K562 (cell line): ENCODE measurements around the gene PDE11A. TPM values are rescaled to one million over a fixed set of nuclear protein-coding genes. Genes with fewer than 3 reads are reported as not detected.

ENCODE experiments used
- ATAC-seq: fragments of 200-7000 bp; cut with Tn5 transposase; 3 replicates; pipeline ENCODE4 v1.9.1; 2020; ENCODE audit warnings: moderate library complexity
- BruUV-seq: library from RNA; stranded (reverse); fragments of 400-500 nt; replicated peaks from 2 replicates; lab custom pipeline; 2021; lab: Mats Ljungman, UMichigan
- CTCF ChIA-PET: fragments of 300-600 bp; formaldehyde crosslinking; extraction: SDS; loops from one replicate; lab custom pipeline; 2021; ENCODE audit warnings: low intra/inter-chr PET ratio; lab: Yijun Ruan, JAX
- POLR2A ChIA-PET: fragments of 300-600, 350-650 bp; sonication (Branson Sonifier 250); formaldehyde crosslinking; extraction: SDS; loops from one replicate; lab custom pipeline; 2021; ENCODE audit warnings: antibody characterized with exemption, inconsistent platforms; lab: Yijun Ruan, JAX
- DNase-seq, 4 experiments: peaks; one replicate each; pipeline versions ENCODE4 v3.0.0 to v3.0.0-alpha.2; 2011 to 2018; ENCODE audit warnings: low spot score in 3 of 4, mixed read lengths in 3 of 4; ENCODE audit errors: extremely low read depth in 1 of 4
- FAIRE-seq: peaks from 2 replicates; lab custom pipeline; 2011; peaks lifted over from hg19 to GRCh38; lab: Jason Lieb, UNC
- H2AFZ ChIP-seq: 2 replicates; pipeline ENCODE4 v1.6.0; 2011; ENCODE audit warnings: low read depth, low read length, control low read depth, inconsistent platforms
- H3K27ac ChIP-seq: fragments of 200-600 bp; 3 replicates; pipeline ENCODE4 v1.8.0; 2011; ENCODE audit warnings: low read depth, mild to moderate bottlenecking, control low read depth, inconsistent platforms, low read length, moderate library complexity, mixed read lengths; ENCODE audit errors: extremely low read depth
- H3K27me3 ChIP-seq, 2 experiments: fragments of 300-600 bp in 1 of 2; 2 replicates in 1 of 2; 3 replicates in 1 of 2; pipeline versions ENCODE4 v1.6.0 to v1.8.0; 2011; ENCODE audit warnings: inconsistent platforms in 2 of 2, low read length in 2 of 2, mild to moderate bottlenecking in 1 of 2, mixed read lengths in 1 of 2, moderate library complexity in 1 of 2; ENCODE audit not compliant: control insufficient read depth in 2 of 2, insufficient read depth in 2 of 2
- H3K36me3 ChIP-seq: fragments of 300-600 bp; 3 replicates; pipeline ENCODE4 v1.8.0; 2011; ENCODE audit warnings: mild to moderate bottlenecking, low read length, inconsistent platforms; ENCODE audit not compliant: control insufficient read depth, insufficient read depth
- H3K4me1 ChIP-seq, 2 experiments: fragments of 200-600 bp in 1 of 2; replicated peaks in 1 of 2; 2 replicates in 1 of 2; 3 replicates in 1 of 2; pipeline versions ENCODE4 v1.5.1 to v1.8.0; 2011; ENCODE audit warnings: inconsistent platforms in 2 of 2, low read length in 2 of 2, mild to moderate bottlenecking in 1 of 2, mixed read lengths in 1 of 2, moderate library complexity in 1 of 2; ENCODE audit not compliant: control insufficient read depth in 2 of 2, insufficient read depth in 2 of 2
- H3K4me2 ChIP-seq: 2 replicates; pipeline ENCODE4 v1.6.1; 2011; ENCODE audit warnings: low read length, control low read depth, inconsistent platforms, mixed read lengths; ENCODE audit not compliant: insufficient read depth
- H3K4me3 ChIP-seq: fragments of 200-600 bp; sonication (generic), shearing (Covaris generic); 2 replicates; pipeline ENCODE4 v1.5.1; 2016; ENCODE audit warnings: control low read depth, inconsistent platforms
- H3K79me2 ChIP-seq: fragments of 200-600 bp; 3 replicates; pipeline ENCODE4 v1.8.0; 2011; ENCODE audit warnings: low read length, inconsistent platforms; ENCODE audit not compliant: control insufficient read depth, insufficient read depth
- H3K9ac ChIP-seq, 2 experiments: 2 replicates each; pipeline versions ENCODE4 v1.6.0 to v1.6.1; 2011; ENCODE audit warnings: low read depth in 2 of 2, low read length in 2 of 2, control low read depth in 1 of 2, inconsistent platforms in 1 of 2, mild to moderate bottlenecking in 1 of 2, mixed read lengths in 1 of 2; ENCODE audit not compliant: insufficient read depth in 1 of 2
- H3K9me1 ChIP-seq: one replicate; pipeline ENCODE4 v1.6.0; 2011; ENCODE audit warnings: inconsistent platforms, mild to moderate bottlenecking, low read length, moderate library complexity; ENCODE audit not compliant: control insufficient read depth, insufficient read depth
- H3K9me3 ChIP-seq: replicated peaks from 2 replicates; pipeline ENCODE4 v1.5.1; 2011; ENCODE audit warnings: low read depth, low read length, inconsistent platforms; ENCODE audit not compliant: control insufficient read depth, insufficient read depth
- H4K20me1 ChIP-seq: replicated peaks from 2 replicates; pipeline ENCODE4 v1.6.1; 2011; ENCODE audit warnings: low read length, inconsistent platforms, mixed read lengths; ENCODE audit not compliant: control insufficient read depth, insufficient read depth
- BRD9 ChIP-seq: fragments of 450-650 bp; IDR thresholded peaks from 2 replicates; pipeline ENCODE4 v1.6.1; 2018; ENCODE audit warnings: low read depth; ENCODE audit not compliant: partially characterized antibody
- CBFB ChIP-seq: sonication (generic); formaldehyde crosslinking; IDR thresholded peaks from 2 replicates; pipeline ENCODE4 v1.4.0; 2020; ENCODE audit warnings: mild to moderate bottlenecking, missing genetic modification reagents
- EHMT2 ChIP-seq: fragments of 450-650 bp; IDR thresholded peaks from 2 replicates; pipeline ENCODE4 v1.6.1; 2018; ENCODE audit warnings: antibody characterized with exemption
- ELF1 ChIP-seq: fragments of 200-800 bp; sonication (Bioruptor generic); IDR thresholded peaks from 2 replicates; pipeline ENCODE4 v1.6.1; 2016; ENCODE audit warnings: missing genetic modification characterization, missing compliant biosample characterization
- FIP1L1 ChIP-seq: fragments of 200-400 bp; formaldehyde crosslinking; IDR thresholded peaks from 2 replicates; pipeline ENCODE4 v1.6.1; 2018; ENCODE audit warnings: mild to moderate bottlenecking, low read depth, low read length; ENCODE audit not compliant: poor library complexity, severe bottlenecking
- FUS ChIP-seq: fragments of 200-400 bp; formaldehyde crosslinking; optimal IDR thresholded peaks from 2 replicates; pipeline ENCODE3; 2017; ENCODE audit warnings: low read depth, low read length
- KLF10 ChIP-seq: fragments of 250-450 bp; sonication (Bioruptor Pico); IDR thresholded peaks from 2 replicates; pipeline ENCODE4 v1.6.1; 2021; ENCODE audit warnings: matching md5 sums
- NELFE ChIP-seq: IDR thresholded peaks from 2 replicates; pipeline ENCODE4 v1.6.1; 2011; ENCODE audit warnings: mild to moderate bottlenecking; ENCODE audit not compliant: insufficient read depth, insufficient read length
- PRPF4 ChIP-seq: fragments of 200-400 bp; formaldehyde crosslinking; IDR thresholded peaks from one replicate; pipeline ENCODE4 v1.6.1; 2017; ENCODE audit warnings: low read length, low read depth, mild to moderate bottlenecking; ENCODE audit not compliant: insufficient read depth, poor library complexity, severe bottlenecking
- RBFOX2 ChIP-seq: fragments of 200-400 bp; formaldehyde crosslinking; IDR thresholded peaks from 2 replicates; pipeline ENCODE4 v1.6.1; 2017; ENCODE audit warnings: low read depth, mild to moderate bottlenecking, low read length, moderate library complexity
- RBM17 ChIP-seq: fragments of 200-400 bp; formaldehyde crosslinking; IDR thresholded peaks from 2 replicates; pipeline ENCODE4 v1.6.1; 2017; ENCODE audit warnings: low read depth, mild to moderate bottlenecking, low read length, borderline replicate concordance
- SMARCE1 ChIP-seq: fragments of 450-650 bp; IDR thresholded peaks from 2 replicates; pipeline ENCODE4 v1.7.1; 2016; ENCODE audit warnings: mild to moderate bottlenecking
- WHSC1 ChIP-seq: IDR thresholded peaks from one replicate; pipeline ENCODE4 v1.6.1; 2012; ENCODE audit warnings: low read length, control low read depth, inconsistent platforms
- ZBTB43 ChIP-seq: sonication (generic); formaldehyde crosslinking; IDR thresholded peaks from 2 replicates; pipeline ENCODE4 v1.8.0; 2023; ENCODE audit warnings: mild to moderate bottlenecking, missing genetic modification reagents
- ZNF512 ChIP-seq: IDR thresholded peaks from 2 replicates; pipeline ENCODE4 v1.6.1; 2016; ENCODE audit warnings: missing genetic modification characterization, missing compliant biosample characterization
- WGBS: fragments of 100-300 bp; shearing (Covaris generic); methylation state at CpG from one replicate; pipeline ENCODE4 v1.1.6; 2016; ENCODE audit warnings: low coverage, mixed read lengths; ENCODE audit not compliant: insufficient coverage; ENCODE audit errors: missing lambda C conversion rate; 5-methylcytosine and 5-hydroxymethylcytosine counted together
- in situ Hi-C: fragments of 300-500 bp; cut with MboI; formaldehyde crosslinking; loops from 4 replicates; pipeline ENCODE4 v1.15.0; 2018; ENCODE audit warnings: inconsistent platforms, mixed read lengths
- intact Hi-C: fragments of 100-400 bp; cut with micrococcal nuclease; formaldehyde crosslinking; loops from 2 replicates; pipeline ENCODE4 v1.14.2; 2022
- polyA plus RNA-seq, 8 experiments: library from polyadenylated mRNA; depleted of rRNA in 4 of 8; stranded (reverse) in 5 of 8; unstranded in 3 of 8; fragments of >200 nt; fragmentation: Nextera tagmentation in 2 of 8; fragmentation: Illumina TruSeq in 1 of 8; extraction: Ambion mirVana in 2 of 8; extraction: Trizol in 1 of 8; gene quantifications; 2 replicates each; pipeline versions ENCODE4 v1.2.1 to v1.2.3, GENCODE V29; 2011 to 2014; ENCODE audit warnings: inconsistent platforms in 1 of 8, missing spikeins in 1 of 8
- total RNA-seq, 7 experiments: library from RNA; depleted of rRNA in 6 of 7; stranded (reverse); fragments of >200 nt in 6 of 7; fragmentation: Illumina TruSeq in 2 of 7; extraction: Trizol in 2 of 7; gene quantifications; 2 replicates each; pipeline versions ENCODE4 v1.2.1 to v1.2.3, GENCODE V29; 2011 to 2021; ENCODE audit warnings: low replicate concordance in 1 of 7

Gene PDE11A
- total and polyA plus RNA-seq, 9 of the 15 experiments (the other 6 are each of a cell fraction or from before 2014, with no cell fraction given): 3.2 to 22.1 (median 5.7) TPM

- H3K9me1 ChIP-seq: no peaks in the 10 kb centered on the region
- FAIRE-seq (no peak), DNase-seq (no peak), ATAC-seq (no peak)
- BruUV-seq: no TSS peak
- no peak overlapping the region for H3K4me3 ChIP-seq
- H4K20me1 ChIP-seq: no peaks in the 10 kb centered on the region
- H3K27me3 ChIP-seq: peaks cover 0 to 2% of the 10 kb centered on the region in 2 experiments; a peak in 2 of 5 replicates
- H2AFZ ChIP-seq: no peak overlapping the region
- H3K9me3 ChIP-seq: no peaks in the 10 kb centered on the region
- intact Hi-C loops: no loop called here
- H3K27ac ChIP-seq: no peak overlapping the region
- H3K36me3 ChIP-seq: no peaks in the 10 kb centered on the region
- no peak overlapping the region for H3K4me2 ChIP-seq
- ChIA-PET CTCF (no interaction called here), POLR2A (no interaction called here)
- H3K79me2 ChIP-seq: no peaks in the 10 kb centered on the region
- in situ Hi-C loops: no loop called here
- peaks cover 0 to 6% of the 10 kb centered on the region in 2 experiments; a peak in 1 of 5 replicates for H3K4me1 ChIP-seq
- H3K9ac ChIP-seq: no peak overlapping the region
- no peak for TF ChIP-seq ELF1 (tag)
- peak; percentile 79 for TF ChIP-seq ZNF512 (tag)
These were observed 290.0 kb downstream of the PDE11A start for GRCh38 chr2:177782613-177783012.

GRCh38 chr2:177778472-177778871 lies 294.1 kb downstream of the PDE11A start:
- CTCF ChIA-PET: no interaction called here
- H3K4me3 ChIP-seq: no peak overlapping the region
- POLR2A ChIA-PET: no interaction called here
- in situ Hi-C loops: no loop called here
- 3% methylated on average over 5 of the region's 5 CpGs for WGBS
- no peaks in the 10 kb centered on the region for H3K9me3 ChIP-seq
- H3K36me3 ChIP-seq: no peaks in the 10 kb centered on the region
- intact Hi-C loops: no loop called here
- DNase-seq: no peak
- no peak for ATAC-seq
- H4K20me1 ChIP-seq: no peaks in the 10 kb centered on the region
- FAIRE-seq: no peak
- H3K27ac ChIP-seq: no peak overlapping the region
- no peaks in the 10 kb centered on the region for H3K79me2 ChIP-seq
- peaks cover 0 to 2% of the 10 kb centered on the region in 2 experiments; a peak in 2 of 5 replicates for H3K27me3 ChIP-seq
- H3K9ac ChIP-seq: no peak overlapping the region
- H2AFZ ChIP-seq: no peak overlapping the region
- no peaks in the 10 kb centered on the region for H3K4me1 ChIP-seq
- no peak overlapping the region for H3K4me2 ChIP-seq
- BruUV-seq: no TSS peak
- H3K9me1 ChIP-seq: no peaks in the 10 kb centered on the region
- TF ChIP-seq ZBTB43: no peak
- TF ChIP-seq SMARCE1: no peak
- TF ChIP-seq EHMT2: no peak
- TF ChIP-seq PRPF4: no peak
- TF ChIP-seq WHSC1: no peak
- TF ChIP-seq RBM17: no peak
- no peak for TF ChIP-seq NELFE
- TF ChIP-seq CBFB (CRISPR knock-in tag): no peak
- no peak for TF ChIP-seq KLF10 (CRISPR knock-in tag)
- no peak for TF ChIP-seq RBFOX2
- no peak for TF ChIP-seq FUS
- TF ChIP-seq FIP1L1: no peak
- no peak for TF ChIP-seq BRD9
